Measurements from ENCODE around the gene PMPCB.

The PMPCB gene

GRCh38 chr7:103343758-103344452 is 46.7 kb downstream of the PMPCB start:
- peak; percentile 26 to 44 for DNase-seq (ENCODE audit: low read depth in 2 of 2)
- peak overlapping the region; percentile 72 to 81 for H3K4me3 ChIP-seq (replicated peaks in 1 of 2; ENCODE audit: low read depth in 2 of 2, low read length in 2 of 2)
- no peak for TF ChIP-seq CTCF (IDR thresholded peaks at IDR 0.05; ENCODE audit: low read depth, low read length)

- peak; percentile 95 to 96 for DNase-seq (ENCODE audit: low read depth in 2 of 2)
- TF ChIP-seq CTCF (IDR thresholded peaks at IDR 0.05; ENCODE audit: low read depth, low read length) = no peak
- peak within 1 kb of the TSS; percentile 72 to 81 for H3K4me3 ChIP-seq (replicated peaks in 1 of 2; ENCODE audit: low read depth in 2 of 2, low read length in 2 of 2)
These were observed 47.4 kb downstream of the PMPCB start, which contains the start of gene DNAJC2 for GRCh38 chr7:103344453-103345149. DNAJC2 (minus strand) TSS chr7:103344767; CDS start chr7:103344622, 145 bp downstream.

GRCh38 chr7:103346396-103346795 is 49.2 kb downstream of the PMPCB start:
- no peak for DNase-seq (ENCODE audit: low read depth in 2 of 2)
- TF ChIP-seq CTCF (IDR thresholded peaks at IDR 0.05; ENCODE audit: low read depth, low read length) = no peak
- H3K4me3 ChIP-seq (replicated peaks in 1 of 2; ENCODE audit: low read depth in 2 of 2, low read length in 2 of 2) = no peak overlapping the region

- TF ChIP-seq CTCF (IDR thresholded peaks at IDR 0.05; ENCODE audit: low read depth, low read length) = no peak
- DNase-seq (ENCODE audit: low read depth in 2 of 2) = peak; percentile 94 to 96
- H3K4me3 ChIP-seq (replicated peaks in 1 of 2; ENCODE audit: low read depth in 2 of 2, low read length in 2 of 2) = peak within 1 kb of the TSS; percentile 71 to 74
These were observed 50.5 kb downstream of the PMPCB start, which contains the start of gene PSMC2 for GRCh38 chr7:103347507-103348267. PSMC2 (plus strand) TSS chr7:103347643; CDS start chr7:103347712, 69 bp downstream.

- TF ChIP-seq CTCF (IDR thresholded peaks at IDR 0.05; ENCODE audit: low read depth, low read length) = no peak
- DNase-seq (ENCODE audit: low read depth in 2 of 2) = no peak
- peak overlapping the region; percentile 71 to 74 for H3K4me3 ChIP-seq (replicated peaks in 1 of 2; ENCODE audit: low read depth in 2 of 2, low read length in 2 of 2)
These were observed 51.2 kb downstream of the PMPCB start for GRCh38 chr7:103348452-103348851.

GRCh38 chr7:103348959-103349358 is 51.7 kb downstream of the PMPCB start:
- no peak for TF ChIP-seq CTCF (IDR thresholded peaks at IDR 0.05; ENCODE audit: low read depth, low read length)
- DNase-seq (ENCODE audit: low read depth in 2 of 2) = no peak
- peak overlapping the region in 1 of 2 donors; percentile 74 for H3K4me3 ChIP-seq (replicated peaks in 1 of 2; ENCODE audit: low read depth in 2 of 2, low read length in 2 of 2)
